Loucy (cell line): ENCODE measurements around the gene TESMIN.

Experiments
- H2AFZ ChIP-seq: fragments of 200-600 bp; sonication (generic); 2 replicates; pipeline ENCODE4 v1.6.0; 2016; ENCODE audit warnings: antibody characterized with exemption, mild to moderate bottlenecking, low read length, moderate library complexity
- H3F3A ChIP-seq: fragments of 200-600 bp; 2 replicates; pipeline ENCODE4 v1.6.0; 2016; ENCODE audit warnings: antibody characterized with exemption, low read depth, mild to moderate bottlenecking
- H3K27me3 ChIP-seq: fragments of 200-600 bp; sonication (generic); 2 replicates; pipeline ENCODE4 v1.6.1; 2014; ENCODE audit warnings: low read length, mild to moderate bottlenecking; ENCODE audit not compliant: insufficient read depth, poor library complexity, severe bottlenecking
- H3K36me3 ChIP-seq: fragments of 200-600 bp; sonication (generic); 2 replicates; pipeline ENCODE4 v1.6.1; 2016; ENCODE audit warnings: low read length; ENCODE audit not compliant: insufficient read depth
- H3K4me1 ChIP-seq: fragments of 200-600 bp; sonication (generic); 2 replicates; pipeline ENCODE4 v1.5.1; 2014; ENCODE audit warnings: low read length, mild to moderate bottlenecking; ENCODE audit not compliant: insufficient read depth, poor library complexity, severe bottlenecking
- H3K4me2 ChIP-seq: fragments of 200-600 bp; sonication (generic); 2 replicates; pipeline ENCODE4 v1.6.0; 2014; ENCODE audit warnings: antibody characterized with exemption, low read length, low read depth, mild to moderate bottlenecking; ENCODE audit not compliant: poor library complexity, severe bottlenecking
- H3K4me3 ChIP-seq: fragments of 200-600 bp; sonication (generic); 2 replicates; pipeline ENCODE4 v1.5.1; 2014; ENCODE audit warnings: low read length, mild to moderate bottlenecking, mixed read lengths; ENCODE audit not compliant: poor library complexity, severe bottlenecking
- H3K79me2 ChIP-seq: fragments of 200-600 bp; sonication (generic); 2 replicates; pipeline ENCODE4 v1.6.1; 2014; ENCODE audit warnings: low read length; ENCODE audit not compliant: insufficient read depth
- H3K9ac ChIP-seq: fragments of 200-600 bp; sonication (generic); 2 replicates; pipeline ENCODE4 v1.6.0; 2014; ENCODE audit warnings: mild to moderate bottlenecking, low read depth, low read length, moderate library complexity; ENCODE audit not compliant: poor library complexity, severe bottlenecking
- H3K9me2 ChIP-seq: fragments of 200-600 bp; sonication (generic); replicated peaks from 2 replicates; pipeline ENCODE4 v1.6.1; 2016; ENCODE audit warnings: low read depth, low read length, mixed read lengths
- H3K9me3 ChIP-seq: fragments of 200-600 bp; sonication (generic); 2 replicates; pipeline ENCODE4 v1.6.1; 2014; ENCODE audit warnings: mild to moderate bottlenecking, antibody characterized with exemption, low read length, low read depth; ENCODE audit not compliant: insufficient read depth
- H4K20me1 ChIP-seq: fragments of 200-600 bp; sonication (generic); 2 replicates; pipeline ENCODE4 v1.6.0; 2014; ENCODE audit warnings: antibody characterized with exemption, low read length, mild to moderate bottlenecking; ENCODE audit not compliant: insufficient read depth, poor library complexity, severe bottlenecking
- CTCF ChIP-seq: fragments of 200-600 bp; sonication (generic); conservative IDR thresholded peaks from 2 replicates; pipeline ENCODE4 v1.5.1; 2014; ENCODE audit warnings: mild to moderate bottlenecking, antibody characterized with exemption, low read length
- EZH2phosphoT487 ChIP-seq: fragments of 200-600 bp; IDR thresholded peaks from 2 replicates; pipeline ENCODE4 v1.6.1; 2018; ENCODE audit warnings: antibody characterized with exemption, mild to moderate bottlenecking, moderate library complexity, borderline replicate concordance

TESMIN gene

GRCh38 chr11:68683536-68684384 lies 67.6 kb downstream of the TESMIN start:
- H4K20me1 ChIP-seq, result no peaks in the 10 kb centered on the region
- H3K4me1 ChIP-seq, result peaks cover 3% of the 10 kb centered on the region
- H3K27me3 ChIP-seq, result no peaks in the 10 kb centered on the region
- H3K9ac ChIP-seq, result no peak overlapping the region
- no peaks in the 10 kb centered on the region for H3F3A ChIP-seq
- no peaks in the 10 kb centered on the region for H3K79me2 ChIP-seq
- TF ChIP-seq EZH2phosphoT487 (no peak), CTCF (no peak)
- H3K9me2 ChIP-seq, result no peaks in the 10 kb centered on the region
- no peak overlapping the region for H3K4me2 ChIP-seq
- H3K36me3 ChIP-seq, result no peaks in the 10 kb centered on the region
- H2AFZ ChIP-seq, result no peak overlapping the region
- H3K4me3 ChIP-seq, result no peak overlapping the region
- H3K9me3 ChIP-seq, result no peaks in the 10 kb centered on the region

DNA sequence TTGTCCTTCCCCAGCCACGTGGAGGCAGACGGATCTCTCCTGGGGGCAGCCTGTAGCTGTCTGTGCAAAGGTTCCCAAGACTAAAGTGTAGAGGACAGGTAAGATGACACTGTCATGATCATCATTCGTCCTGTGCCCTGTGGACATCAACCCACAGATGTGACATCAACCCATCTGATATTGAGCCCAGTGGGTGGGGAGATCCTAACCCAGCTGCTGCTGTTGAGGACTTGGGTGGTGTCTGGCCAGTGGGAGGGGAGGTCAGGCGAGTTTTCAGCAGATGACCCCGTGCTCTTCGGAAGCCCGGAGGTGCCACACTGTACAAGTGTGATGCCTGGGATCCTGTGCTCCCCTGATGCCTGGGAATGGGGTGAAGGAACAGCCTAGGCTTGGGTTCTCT lies 68.2 kb downstream of the TESMIN start:
- Histone ChIP-seq H3K4me3 (no peak overlapping the region), H2AFZ (no peak overlapping the region), H3K9me2 (no peaks in the 10 kb centered on the region), H3K79me2 (no peaks in the 10 kb centered on the region), H3K27me3 (no peaks in the 10 kb centered on the region), H3K36me3 (no peaks in the 10 kb centered on the region), H3K4me2 (no peak overlapping the region), H4K20me1 (no peaks in the 10 kb centered on the region), H3F3A (no peaks in the 10 kb centered on the region), H3K4me1 (peaks cover 3% of the 10 kb centered on the region), H3K9ac (no peak overlapping the region), H3K9me3 (no peaks in the 10 kb centered on the region)
- TF ChIP-seq CTCF (no peak), EZH2phosphoT487 (no peak)

- Histone ChIP-seq H3F3A (no peaks in the 10 kb centered on the region), H3K4me1 (peaks cover 3% of the 10 kb centered on the region), H3K27me3 (no peaks in the 10 kb centered on the region), H3K9me3 (no peaks in the 10 kb centered on the region), H2AFZ (no peak overlapping the region), H3K9me2 (no peaks in the 10 kb centered on the region), H3K36me3 (no peaks in the 10 kb centered on the region), H4K20me1 (no peaks in the 10 kb centered on the region), H3K9ac (no peak overlapping the region), H3K79me2 (no peaks in the 10 kb centered on the region), H3K4me2 (no peak overlapping the region), H3K4me3 (no peak overlapping the region)
- TF ChIP-seq EZH2phosphoT487 (no peak), CTCF (no peak)
Measured at GRCh38 chr11:68682531-68682961, 68.8 kb downstream of the TESMIN start.
